ENCODE measurements around the gene HDAC5.
A peak's percentile ranks its signal among the peaks of the same experiment; 100 is the strongest.

HDAC5 gene

DNA sequence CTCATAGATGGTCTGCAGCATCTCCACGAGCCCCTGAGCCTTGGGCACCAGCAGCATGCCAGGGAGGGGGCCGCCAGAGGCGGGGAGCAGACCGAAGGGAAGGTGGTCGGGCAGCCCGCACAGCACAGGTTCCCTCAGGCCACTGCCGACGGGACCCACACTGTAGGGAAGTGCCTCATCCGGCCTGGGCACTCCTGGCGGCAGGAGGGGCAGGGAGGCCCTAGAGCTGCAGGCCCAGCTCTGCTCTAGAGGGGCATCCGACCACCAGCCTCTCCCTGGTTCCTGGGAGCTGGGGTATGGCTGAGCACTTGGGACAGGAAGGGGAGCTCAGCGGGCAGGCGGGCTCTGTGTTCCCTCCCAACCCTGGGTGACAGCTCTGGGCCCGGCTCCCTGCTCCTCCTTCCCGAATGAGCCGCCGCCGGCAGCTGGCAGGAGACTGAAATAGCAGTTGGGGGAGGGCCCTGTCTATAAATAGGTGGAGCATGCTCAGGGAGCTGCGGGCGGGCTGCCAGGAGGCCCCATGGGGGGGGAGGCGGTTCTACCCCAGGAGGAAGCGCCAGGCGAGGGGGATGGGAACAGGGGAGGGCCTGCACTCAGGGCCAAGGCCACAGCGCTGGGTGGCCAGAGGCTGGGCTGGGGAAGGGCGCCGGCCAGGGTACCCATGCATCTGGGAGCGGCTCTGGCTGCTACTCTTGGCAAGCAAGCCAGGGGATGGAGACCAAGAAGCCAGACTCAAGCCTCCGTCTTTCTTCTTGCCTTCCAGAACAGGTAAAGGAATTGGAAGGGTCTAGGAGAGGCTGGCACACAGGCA lies 12.4 kb downstream of the HDAC5 start:
- no peak for TF ChIP-seq EZH2 (IDR thresholded peaks at IDR 0.05; ENCODE audit: borderline replicate concordance, low read depth, low read length, severe bottlenecking)
- TF ChIP-seq, protein P1, sequence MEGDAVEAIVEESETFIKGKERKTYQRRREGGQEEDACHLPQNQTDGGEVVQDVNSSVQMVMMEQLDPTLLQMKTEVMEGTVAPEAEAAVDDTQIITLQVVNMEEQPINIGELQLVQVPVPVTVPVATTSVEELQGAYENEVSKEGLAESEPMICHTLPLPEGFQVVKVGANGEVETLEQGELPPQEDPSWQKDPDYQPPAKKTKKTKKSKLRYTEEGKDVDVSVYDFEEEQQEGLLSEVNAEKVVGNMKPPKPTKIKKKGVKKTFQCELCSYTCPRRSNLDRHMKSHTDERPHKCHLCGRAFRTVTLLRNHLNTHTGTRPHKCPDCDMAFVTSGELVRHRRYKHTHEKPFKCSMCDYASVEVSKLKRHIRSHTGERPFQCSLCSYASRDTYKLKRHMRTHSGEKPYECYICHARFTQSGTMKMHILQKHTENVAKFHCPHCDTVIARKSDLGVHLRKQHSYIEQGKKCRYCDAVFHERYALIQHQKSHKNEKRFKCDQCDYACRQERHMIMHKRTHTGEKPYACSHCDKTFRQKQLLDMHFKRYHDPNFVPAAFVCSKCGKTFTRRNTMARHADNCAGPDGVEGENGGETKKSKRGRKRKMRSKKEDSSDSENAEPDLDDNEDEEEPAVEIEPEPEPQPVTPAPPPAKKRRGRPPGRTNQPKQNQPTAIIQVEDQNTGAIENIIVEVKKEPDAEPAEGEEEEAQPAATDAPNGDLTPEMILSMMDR (IDR thresholded peaks at IDR 0.05; ENCODE audit: borderline replicate concordance, extremely low read depth, low read length, poor library complexity, severe bottlenecking), result no peak
- peaks cover 43% of the 10 kb centered on the region for H4K20me1 ChIP-seq (ENCODE audit: insufficient read depth, low read length)
- H3K9me3 ChIP-seq (ENCODE audit: insufficient read depth, low read length, severe bottlenecking), result no peaks in the 10 kb centered on the region
- H3K9ac ChIP-seq (ENCODE audit: low read depth, low read length), result no peak overlapping the region
- no peaks in the 10 kb centered on the region for H3K79me2 ChIP-seq (ENCODE audit: insufficient read depth, low read length)
- H3K27me3 ChIP-seq (ENCODE audit: insufficient read depth, low read length, poor library complexity), result no peaks in the 10 kb centered on the region
- no peaks in the 10 kb centered on the region for H3K36me3 ChIP-seq (ENCODE audit: insufficient read depth, low read length)
- no peak overlapping the region for H3K4me3 ChIP-seq (ENCODE audit: low read depth in 1 of 2, low read length in 2 of 2)
- ATAC-seq (ENCODE audit: insufficient read depth, low read depth) (peak; percentile 93), DNase-seq (peak; percentile 86)
- no peak overlapping the region for H2AFZ ChIP-seq (ENCODE audit: low read depth, low read length)
- H3K27ac ChIP-seq (ENCODE audit: low read length), result no peak overlapping the region
- peak overlapping the region; percentile 18; the same call in 1 of the 2 replicates for H3K4me2 ChIP-seq (ENCODE audit: insufficient read depth, low read length)
- H3K4me1 ChIP-seq (ENCODE audit: insufficient read depth, low read length), result peaks cover 9% of the 10 kb centered on the region

DNA sequence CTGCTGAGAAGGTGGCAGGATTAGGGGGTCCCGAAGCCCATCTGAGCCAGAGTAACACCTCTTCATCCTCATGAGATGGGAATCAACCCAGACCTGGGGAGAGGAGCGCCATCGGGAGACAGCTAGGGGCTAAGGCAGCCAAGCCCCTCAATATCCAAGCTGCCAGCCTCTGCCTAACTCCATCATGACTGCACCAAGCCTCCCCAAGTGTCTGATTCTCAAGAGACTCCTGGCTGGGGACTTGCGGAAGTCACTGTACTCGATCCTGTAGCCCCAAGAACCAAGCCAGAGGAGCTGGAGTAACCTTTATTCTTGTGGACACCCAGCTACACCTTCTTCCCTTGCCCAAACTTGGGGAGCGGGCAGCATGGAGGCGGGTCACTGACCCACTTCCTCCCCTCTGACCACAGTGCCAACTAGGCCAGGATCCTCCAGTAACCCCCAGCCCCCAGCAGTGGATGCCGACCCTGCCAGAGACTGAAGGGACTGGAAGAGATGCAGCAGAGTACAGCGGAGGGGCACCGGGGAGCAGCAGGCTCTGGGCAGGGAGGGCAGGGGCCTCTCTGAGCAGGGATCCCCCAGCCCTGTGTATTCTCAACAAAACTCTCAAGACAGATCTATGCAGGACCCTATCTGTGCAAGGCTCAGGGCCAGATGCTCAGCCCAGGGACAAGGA lies 13.3 kb downstream of the HDAC5 start:
- Histone ChIP-seq H3K79me2 (ENCODE audit: insufficient read depth, low read length) (no peaks in the 10 kb centered on the region), H4K20me1 (ENCODE audit: insufficient read depth, low read length) (peaks cover 37% of the 10 kb centered on the region), H2AFZ (ENCODE audit: low read depth, low read length) (no peak overlapping the region), H3K4me3 (ENCODE audit: low read depth in 1 of 2, low read length in 2 of 2) (no peak overlapping the region), H3K27ac (ENCODE audit: low read length) (no peak overlapping the region), H3K9ac (ENCODE audit: low read depth, low read length) (no peak overlapping the region), H3K36me3 (ENCODE audit: insufficient read depth, low read length) (no peaks in the 10 kb centered on the region), H3K9me3 (ENCODE audit: insufficient read depth, low read length, severe bottlenecking) (no peaks in the 10 kb centered on the region), H3K27me3 (ENCODE audit: insufficient read depth, low read length, poor library complexity) (no peaks in the 10 kb centered on the region), H3K4me1 (ENCODE audit: insufficient read depth, low read length) (peaks cover 9% of the 10 kb centered on the region), H3K4me2 (ENCODE audit: insufficient read depth, low read length) (no peak overlapping the region)
- no peak for ATAC-seq (ENCODE audit: insufficient read depth, low read depth)
- DNase-seq, result no peak
- TF ChIP-seq, protein P1 (IDR thresholded peaks at IDR 0.05; ENCODE audit: borderline replicate concordance, extremely low read depth, low read length, poor library complexity, severe bottlenecking), result no peak
- TF ChIP-seq EZH2 (IDR thresholded peaks at IDR 0.05; ENCODE audit: borderline replicate concordance, low read depth, low read length, severe bottlenecking), result no peak

DNA sequence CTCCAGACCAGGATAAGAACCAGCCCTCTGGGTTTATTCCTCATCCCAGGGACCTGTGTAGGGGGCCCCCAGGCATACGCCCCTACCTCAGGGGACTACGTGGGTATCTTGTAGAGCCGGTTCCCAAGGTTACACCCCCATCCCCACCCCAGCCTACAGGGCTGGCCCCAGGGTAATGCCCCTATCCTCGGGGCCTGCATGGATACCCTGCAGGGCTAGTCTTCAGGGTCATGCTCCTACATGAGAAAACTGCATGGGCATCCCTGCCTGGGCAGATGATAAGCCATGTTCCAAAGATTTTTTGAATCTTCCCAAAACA lies 14.2 kb downstream of the HDAC5 start:
- TF ChIP-seq EZH2 (IDR thresholded peaks at IDR 0.05; ENCODE audit: borderline replicate concordance, low read depth, low read length, severe bottlenecking), result no peak
- TF ChIP-seq, protein P1 (IDR thresholded peaks at IDR 0.05; ENCODE audit: borderline replicate concordance, extremely low read depth, low read length, poor library complexity, severe bottlenecking), result no peak
- no peak overlapping the region for H3K9ac ChIP-seq (ENCODE audit: low read depth, low read length)
- no peak overlapping the region for H3K4me2 ChIP-seq (ENCODE audit: insufficient read depth, low read length)
- DNase-seq, result no peak
- H3K27ac ChIP-seq (ENCODE audit: low read length), result no peak overlapping the region
- no peaks in the 10 kb centered on the region for H3K79me2 ChIP-seq (ENCODE audit: insufficient read depth, low read length)
- H3K4me1 ChIP-seq (ENCODE audit: insufficient read depth, low read length), result peaks cover 9% of the 10 kb centered on the region
- no peaks in the 10 kb centered on the region for H3K36me3 ChIP-seq (ENCODE audit: insufficient read depth, low read length)
- ATAC-seq (ENCODE audit: insufficient read depth, low read depth), result no peak
- peaks cover 37% of the 10 kb centered on the region for H4K20me1 ChIP-seq (ENCODE audit: insufficient read depth, low read length)
- no peak overlapping the region for H2AFZ ChIP-seq (ENCODE audit: low read depth, low read length)
- no peak overlapping the region for H3K4me3 ChIP-seq (ENCODE audit: low read depth in 1 of 2, low read length in 2 of 2)
- H3K9me3 ChIP-seq (ENCODE audit: insufficient read depth, low read length, severe bottlenecking), result no peaks in the 10 kb centered on the region
- no peaks in the 10 kb centered on the region for H3K27me3 ChIP-seq (ENCODE audit: insufficient read depth, low read length, poor library complexity)

Measured in DND-41 (cell line).